OCI-LY1 (cell line): ENCODE results near the gene TLL2.

Source experiments
- CTCF ChIP-seq: fragments of 200-600 bp; sonication (generic), shearing (Covaris generic); IDR thresholded peaks from 2 replicates; pipeline ENCODE4 v1.5.1; 2017; ENCODE audit warnings: mild to moderate bottlenecking, antibody characterized with exemption, low read length, moderate library complexity, mixed read lengths
- EZH2 ChIP-seq: fragments of 200-600 bp; sonication (generic), shearing (Covaris generic); IDR thresholded peaks from 2 replicates; pipeline ENCODE4 v1.8.0; 2017; ENCODE audit warnings: borderline replicate concordance, mixed run types, mild to moderate bottlenecking, antibody characterized with exemption, low read length, moderate library complexity, mixed read lengths

DNA sequence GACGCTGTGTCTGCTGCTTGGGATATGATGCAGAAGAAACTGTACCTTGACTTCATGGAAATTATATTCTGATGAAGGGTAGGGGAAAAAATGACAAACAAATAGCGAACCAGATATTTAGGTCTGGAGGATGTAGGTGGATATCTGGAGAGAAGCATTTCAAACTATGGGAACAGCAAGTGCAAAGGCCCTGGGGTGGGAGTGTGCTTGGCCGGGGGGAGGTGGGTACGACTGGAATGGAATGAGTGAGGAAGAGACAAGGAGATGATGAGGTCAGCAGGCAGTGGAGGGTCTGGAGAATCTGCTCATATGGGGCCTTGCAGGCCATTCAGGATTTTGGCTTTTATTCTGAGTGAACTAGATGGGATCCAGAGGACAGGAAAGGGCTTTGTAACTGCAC, 65.2 kb downstream of the TLL2 start:
- TF ChIP-seq CTCF (no peak), EZH2 (no peak)
